Measurements from ENCODE around the gene PTPN23. TPM values are rescaled to one million over a fixed set of nuclear protein-coding genes. Genes with fewer than 3 reads are reported as not detected.

Gene PTPN23
- polyA plus RNA-seq, 1 donor from 2014 or later = 36.2 TPM

- no peak overlapping the region for H3K9ac ChIP-seq (ENCODE audit: low read length)
- H3K27me3 ChIP-seq (ENCODE audit: insufficient read depth, low read depth, low read length) = no peaks in the 10 kb centered on the region
- H3K9me2 ChIP-seq (ENCODE audit: insufficient read depth, low read length) = no peaks in the 10 kb centered on the region
- no peak overlapping the region for H2AFZ ChIP-seq (ENCODE audit: low read depth, low read length)
- no peaks in the 10 kb centered on the region for H3K9me3 ChIP-seq (ENCODE audit: low read length)
- no peaks in the 10 kb centered on the region for H3F3A ChIP-seq (ENCODE audit: insufficient read depth, low read length, poor library complexity, severe bottlenecking)
- H3K36me3 ChIP-seq (ENCODE audit: insufficient read depth, low read length) = no peaks in the 10 kb centered on the region
- no peak overlapping the region for H3K4me3 ChIP-seq (ENCODE audit: low read length)
- no peaks in the 10 kb centered on the region for H4K20me1 ChIP-seq (ENCODE audit: insufficient read depth)
- H3K27ac ChIP-seq (ENCODE audit: low read length) = no peak overlapping the region
- H3K4me2 ChIP-seq (ENCODE audit: low read length) = no peak overlapping the region
- H3K79me2 ChIP-seq (replicated peaks; ENCODE audit: insufficient read depth, low read length) = no peaks in the 10 kb centered on the region
- TF ChIP-seq MXI1 (conservative IDR thresholded peaks at IDR 0.05; ENCODE audit: poor library complexity, severe bottlenecking) = no peak
- no peak for TF ChIP-seq REST (IDR thresholded peaks at IDR 0.05; ENCODE audit: borderline replicate concordance)
- no peak for TF ChIP-seq EP300 (conservative IDR thresholded peaks at IDR 0.05; ENCODE audit: poor library complexity, severe bottlenecking)
- TF ChIP-seq TAF1 (IDR thresholded peaks at IDR 0.05; ENCODE audit: low read depth) = no peak
- no peak for TF ChIP-seq RAD21 (conservative IDR thresholded peaks at IDR 0.05)
- no peak for TF ChIP-seq CTCF (IDR thresholded peaks at IDR 0.05; ENCODE audit: poor library complexity, severe bottlenecking)
- TF ChIP-seq EZH2 (IDR thresholded peaks at IDR 0.05; ENCODE audit: borderline replicate concordance, insufficient read depth, low read length, poor library complexity, severe bottlenecking) = no peak
- no peak for TF ChIP-seq POLR2AphosphoS5 (IDR thresholded peaks at IDR 0.05)
- no peak for TF ChIP-seq SMC3 (conservative IDR thresholded peaks at IDR 0.05; ENCODE audit: poor library complexity)
Measured at GRCh38 chr3:47412453-47412756, 31.6 kb downstream of the PTPN23 start.

GRCh38 chr3:47412842-47413520, 32.2 kb downstream of the PTPN23 start:
- Histone ChIP-seq H3K27ac (ENCODE audit: low read length) (no peak overlapping the region), H3K9ac (ENCODE audit: low read length) (no peak overlapping the region)

More at GRCh38 chr3:47412842-47413520, 32.2 kb downstream of the PTPN23 start:
- Histone ChIP-seq H2AFZ (ENCODE audit: low read depth, low read length) (no peak overlapping the region), H3K4me2 (ENCODE audit: low read length) (no peak overlapping the region), H3K4me3 (ENCODE audit: low read length) (no peak overlapping the region), H3K36me3 (ENCODE audit: insufficient read depth, low read length) (no peaks in the 10 kb centered on the region), H3K27me3 (ENCODE audit: insufficient read depth, low read depth, low read length) (no peaks in the 10 kb centered on the region), H3K9me3 (ENCODE audit: low read length) (no peaks in the 10 kb centered on the region), H4K20me1 (ENCODE audit: insufficient read depth) (no peaks in the 10 kb centered on the region), H3K79me2 (replicated peaks; ENCODE audit: insufficient read depth, low read length) (no peaks in the 10 kb centered on the region), H3K9me2 (ENCODE audit: insufficient read depth, low read length) (no peaks in the 10 kb centered on the region), H3F3A (ENCODE audit: insufficient read depth, low read length, poor library complexity, severe bottlenecking) (no peaks in the 10 kb centered on the region)
- TF ChIP-seq POLR2AphosphoS5 (IDR thresholded peaks at IDR 0.05) = no peak

Data from neural cell (in vitro differentiated cells).